Smooth muscle cell (in vitro differentiated cells): ENCODE measurements around the gene SLC19A1. TPM values are rescaled to one million over a fixed set of nuclear protein-coding genes. Genes with fewer than 3 reads are reported as not detected.

ENCODE experiments used
- DNase-seq: peaks from one replicate; lab custom pipeline; 2025; ENCODE audit not compliant: unreplicated experiment; lab: John Stamatoyannopoulos, UW
- H2AFZ ChIP-seq: fragments of 200-600 bp; sonication (generic); 2 replicates; pipeline ENCODE4 v1.6.0; 2016; ENCODE audit warnings: antibody characterized with exemption, low read depth, mild to moderate bottlenecking
- H3F3A ChIP-seq: fragments of 200-600 bp; sonication (generic); 2 replicates; pipeline ENCODE4 v1.6.0; 2017; ENCODE audit warnings: antibody characterized with exemption, low read depth
- H3K27ac ChIP-seq: fragments of 200-600 bp; sonication (generic); 2 replicates; pipeline ENCODE4 v1.5.1; 2016; ENCODE audit warnings: low read depth, mild to moderate bottlenecking
- H3K27me3 ChIP-seq: fragments of 200-600 bp; sonication (generic); 2 replicates; pipeline ENCODE4 v1.6.1; 2016; ENCODE audit warnings: low read depth, mild to moderate bottlenecking
- H3K36me3 ChIP-seq: fragments of 200-600 bp; sonication (generic); 2 replicates; pipeline ENCODE4 v1.5.1; 2016; ENCODE audit warnings: low read depth
- H3K4me1 ChIP-seq: fragments of 200-600 bp; sonication (generic); 2 replicates; pipeline ENCODE4 v1.5.1; 2016; ENCODE audit warnings: low read depth
- H3K4me2 ChIP-seq: fragments of 200-600 bp; sonication (generic); 2 replicates; pipeline ENCODE4 v1.6.0; 2016; ENCODE audit warnings: mild to moderate bottlenecking
- H3K4me3 ChIP-seq: fragments of 200-600 bp; sonication (generic); 2 replicates; pipeline ENCODE4 v1.5.1; 2016; ENCODE audit warnings: mild to moderate bottlenecking
- H3K79me2 ChIP-seq: fragments of 200-600 bp; sonication (generic); 2 replicates; pipeline ENCODE4 v1.6.0; 2016; ENCODE audit warnings: low read depth, mild to moderate bottlenecking
- H3K9ac ChIP-seq: fragments of 200-600 bp; sonication (generic); 2 replicates; pipeline ENCODE4 v1.6.0; 2016; ENCODE audit warnings: low read depth
- H3K9me3 ChIP-seq: fragments of 200-600 bp; sonication (generic); replicated peaks from 2 replicates; pipeline ENCODE4 v1.5.1; 2016; ENCODE audit warnings: low read depth
- H4K20me1 ChIP-seq: fragments of 200-600 bp; sonication (generic); 2 replicates; pipeline ENCODE4 v1.6.0; 2016; ENCODE audit warnings: low read depth
- CTCF ChIP-seq: fragments of 200-600 bp; sonication (generic); IDR thresholded peaks from 2 replicates; pipeline ENCODE4 v1.5.1; 2017; ENCODE audit warnings: borderline replicate concordance, mild to moderate bottlenecking, antibody characterized with exemption; ENCODE audit not compliant: insufficient read depth, poor library complexity, severe bottlenecking
- WGBS: methylation state at CpG from one replicate; pipeline ENCODE4 v1.1.7; 2016; ENCODE audit warnings: low lambda C conversion rate; 5-methylcytosine and 5-hydroxymethylcytosine counted together
- polyA plus RNA-seq: library from polyadenylated mRNA; unstranded; fragments of >200 nt; fragmentation: Nextera tagmentation; extraction: Ambion mirVana; gene quantifications from 2 replicates; pipeline ENCODE4 v1.2.1, GENCODE V29; 2016
- total RNA-seq: library from RNA; depleted of rRNA; stranded (reverse); fragments of >200 nt; gene quantifications from 2 replicates; pipeline ENCODE4 v1.2.3, GENCODE V29; 2014

Gene SLC19A1
- total and polyA plus RNA-seq, 2 experiments from 2014 or later, result 2.3 to 33.2 TPM

- H3K9me3 ChIP-seq, result no peaks in the 10 kb centered on the region
- no peak overlapping the region for H2AFZ ChIP-seq
- peaks cover 8% of the 10 kb centered on the region for H3F3A ChIP-seq
- H3K36me3 ChIP-seq, result peaks cover 6% of the 10 kb centered on the region
- no peak overlapping the region for H3K4me3 ChIP-seq
- H3K79me2 ChIP-seq, result peaks cover 98% of the 10 kb centered on the region
- H4K20me1 ChIP-seq, result peaks cover 99% of the 10 kb centered on the region
- H3K27me3 ChIP-seq, result no peaks in the 10 kb centered on the region
- TF ChIP-seq CTCF, result no peak
- no peaks in the 10 kb centered on the region for H3K4me1 ChIP-seq
- no peak overlapping the region for H3K9ac ChIP-seq
- H3K27ac ChIP-seq, result peak overlapping the region; percentile 70
- H3K4me2 ChIP-seq, result no peak overlapping the region
- DNase-seq, result no peak
Measured at GRCh38 chr21:45461806-45462341, 80.4 kb downstream of the SLC19A1 start.

GRCh38 chr21:45461369-45461750 is 80.9 kb downstream of the SLC19A1 start:
- Histone ChIP-seq H3K27ac (peak overlapping the region; percentile 70), H3K4me3 (no peak overlapping the region), H3K4me1 (no peaks in the 10 kb centered on the region), H3F3A (peaks cover 8% of the 10 kb centered on the region), H3K4me2 (peak overlapping the region; percentile 24), H3K27me3 (no peaks in the 10 kb centered on the region), H3K79me2 (peaks cover 98% of the 10 kb centered on the region), H3K9me3 (no peaks in the 10 kb centered on the region), H2AFZ (no peak overlapping the region), H4K20me1 (peaks cover 99% of the 10 kb centered on the region), H3K36me3 (peaks cover 6% of the 10 kb centered on the region), H3K9ac (no peak overlapping the region)
- TF ChIP-seq CTCF, result no peak
- DNase-seq, result no peak
- WGBS, result 95% methylated on average over 5 of the region's 5 CpGs

- no peak for DNase-seq
- Histone ChIP-seq H3K9ac (peak overlapping the region; percentile 37), H3K79me2 (peaks cover 98% of the 10 kb centered on the region), H3K4me2 (peak overlapping the region; percentile 24), H2AFZ (no peak overlapping the region), H3K27me3 (no peaks in the 10 kb centered on the region), H3K36me3 (peaks cover 6% of the 10 kb centered on the region), H3F3A (peaks cover 8% of the 10 kb centered on the region), H3K9me3 (no peaks in the 10 kb centered on the region), H4K20me1 (peaks cover 99% of the 10 kb centered on the region), H3K27ac (peak overlapping the region; percentile 70), H3K4me3 (no peak overlapping the region), H3K4me1 (no peaks in the 10 kb centered on the region)
- TF ChIP-seq CTCF, result no peak
- 54% methylated on average over 9 of the region's 9 CpGs for whole genome bisulfite sequencing
Measured at GRCh38 chr21:45460611-45461368, 81.5 kb downstream of the SLC19A1 start.
